ENCODE data around the gene EDNRA.

- TF ChIP-seq TAF1 (IDR thresholded peaks at IDR 0.05; ENCODE audit: borderline replicate concordance, low read depth, low read length) (no peak), POLR2A (IDR thresholded peaks at IDR 0.05; ENCODE audit: low read depth, low read length) (no peak), POLR2AphosphoS5 (IDR thresholded peaks at IDR 0.05; ENCODE audit: low read depth, low read length) (no peak)
These were observed 52.0 kb downstream of the EDNRA start for GRCh38 chr4:147532896-147533295.

Measured in GM12892 (cell line).